Erythroblast (primary cell): ENCODE data around the gene STIMATE.

Source experiments
- GATA1 ChIP-seq: IDR thresholded peaks from 2 replicates; pipeline ENCODE4 v1.6.1; 2011; ENCODE audit warnings: low read depth, mild to moderate bottlenecking, control low read depth, low read length, moderate library complexity
- POLR2A ChIP-seq: IDR thresholded peaks from 2 replicates; pipeline ENCODE4 v1.6.1; 2011; ENCODE audit warnings: mild to moderate bottlenecking, low read length

DNA sequence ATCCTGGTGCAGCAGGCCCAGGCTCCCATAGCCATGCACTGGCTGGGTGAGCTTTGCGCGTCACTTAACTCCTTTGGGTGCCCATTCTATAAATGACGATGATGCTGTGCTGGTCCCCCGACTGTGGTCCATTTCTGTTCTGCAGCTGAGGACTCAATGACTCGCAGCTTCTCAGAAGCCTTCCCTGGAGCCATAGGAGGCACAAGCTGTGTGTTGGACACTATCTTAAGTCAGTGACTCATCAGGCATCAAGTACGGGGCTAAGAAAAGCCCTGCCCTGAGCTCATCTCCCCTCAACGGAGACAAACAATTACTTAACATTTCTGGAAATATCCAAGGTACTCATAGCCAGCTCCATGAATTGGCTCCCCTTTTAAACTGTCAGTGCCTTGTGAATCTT is 48.7 kb downstream of the STIMATE start:
- TF ChIP-seq POLR2A (no peak), GATA1 (no peak)
